GM13977 (cell line): ENCODE results near the gene SETD1B.
"Not testable (repeated sequence)": the region's sequence is repeated elsewhere in the genome, so short reads cannot be mapped to it uniquely, and the experiment has no call there.

Source experiments
- DNase-seq: peaks from one replicate; pipeline ENCODE4 v3.0.0; 2012; ENCODE audit warnings: low spot score
- CTCF ChIP-seq: IDR thresholded peaks from 2 replicates; pipeline ENCODE4 v1.5.1; 2012; ENCODE audit warnings: mild to moderate bottlenecking, control low read depth; ENCODE audit not compliant: insufficient read depth; ENCODE audit errors: extremely low read depth, missing control alignments
- in situ Hi-C: fragments of 300-500 bp; cut with MboI; formaldehyde crosslinking; loops from one replicate; pipeline ENCODE4 v1.12.0; 2022; ENCODE audit warnings: low sequenced_read_pairs, low pct_unique_long_range_greater_than_20kb, mixed read lengths, inconsistent platforms; ENCODE audit not compliant: unreplicated experiment

The SETD1B gene

DNA sequence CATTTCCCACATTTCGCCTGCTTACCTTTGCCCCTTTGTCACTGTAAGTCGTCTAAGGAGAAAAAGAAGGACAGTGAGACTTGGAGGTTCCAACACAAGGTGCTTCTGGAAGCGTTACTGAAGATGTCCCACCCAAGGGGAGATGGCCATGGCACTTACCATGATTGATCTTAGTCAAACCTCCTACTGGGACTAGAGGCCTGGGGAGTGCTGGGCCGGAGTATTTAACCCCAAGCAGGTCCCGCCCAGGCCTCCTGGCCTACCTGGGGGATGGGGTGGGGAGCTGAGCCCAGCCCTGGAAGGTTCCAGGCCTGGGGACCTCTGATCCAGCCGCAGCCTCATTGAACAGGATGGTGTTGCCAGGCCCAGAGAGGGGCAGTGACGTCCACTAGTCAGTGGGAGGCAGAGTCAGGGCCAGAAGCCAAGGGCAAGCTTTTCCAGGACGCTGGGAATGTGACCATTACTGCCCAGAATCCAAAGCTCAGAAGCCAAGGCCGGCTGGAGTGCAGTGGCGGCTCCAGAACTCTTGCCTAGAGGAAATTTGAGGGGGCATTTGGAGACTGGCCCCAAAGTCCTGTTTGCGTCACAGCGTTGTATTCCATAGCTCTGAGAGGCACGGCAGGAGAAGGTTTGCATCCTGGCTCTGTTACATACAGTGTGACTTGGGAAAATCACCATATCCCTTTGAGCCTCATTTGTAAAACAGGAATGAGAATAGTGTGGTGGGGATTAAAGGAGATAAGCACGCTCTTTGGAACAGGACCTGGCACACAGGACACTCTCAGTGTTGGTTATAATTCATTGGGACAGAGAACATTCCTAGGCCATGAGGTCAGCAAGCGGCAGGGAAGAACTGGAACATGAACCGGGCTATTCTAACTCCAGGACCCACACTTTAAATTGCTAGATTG lies 55.1 kb downstream of the SETD1B start, which contains the start of gene HPD:
TSS of gene HPD (minus strand) at position 198 of the 911 bp plus-strand sequence. CDS start at position 162, 36 bp downstream.
- in situ Hi-C loops = no loop called here
- no peak for TF ChIP-seq CTCF
- no peak for DNase-seq

GRCh38 chr12:121860257-121860656 lies 56.4 kb downstream of the SETD1B start:
- DNase-seq = no peak
- no peak for TF ChIP-seq CTCF
- in situ Hi-C loops = no loop called here

GRCh38 chr12:121860699-121861098 lies 56.9 kb downstream of the SETD1B start:
- DNase-seq, in situ Hi-C loops: not testable (repeated sequence)

DNA sequence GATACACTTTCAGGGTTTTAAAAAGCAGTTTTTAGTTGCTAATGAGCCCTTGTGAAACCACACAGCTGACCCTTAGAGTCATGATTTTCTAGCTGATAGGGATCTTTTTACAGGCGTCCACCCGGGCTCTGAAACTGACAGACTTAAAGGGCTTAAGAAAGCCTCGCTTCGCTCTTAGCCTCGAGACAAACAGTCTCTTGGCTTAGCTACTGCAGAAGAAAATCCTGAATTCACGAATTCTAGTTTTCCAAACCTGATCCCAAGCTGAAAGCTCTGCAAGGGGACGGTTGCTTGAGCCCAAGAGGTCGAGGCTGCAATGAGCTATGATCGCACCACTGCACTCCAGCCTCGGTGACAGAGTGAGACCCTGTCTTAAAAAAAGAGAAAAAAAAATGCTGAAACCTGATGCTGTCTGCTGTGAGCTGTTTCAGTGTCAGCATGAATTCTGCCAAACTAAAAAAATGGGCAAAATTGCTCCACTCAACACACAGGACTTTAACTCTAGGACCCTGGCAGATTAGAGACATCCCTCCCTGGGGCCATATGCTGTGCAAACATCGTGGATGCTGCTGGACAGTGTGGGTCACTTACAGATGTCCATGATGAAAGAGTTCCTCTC lies 57.9 kb downstream of the SETD1B start:
- DNase-seq = no peak
- in situ Hi-C loops = no loop called here
- no peak for TF ChIP-seq CTCF

DNA sequence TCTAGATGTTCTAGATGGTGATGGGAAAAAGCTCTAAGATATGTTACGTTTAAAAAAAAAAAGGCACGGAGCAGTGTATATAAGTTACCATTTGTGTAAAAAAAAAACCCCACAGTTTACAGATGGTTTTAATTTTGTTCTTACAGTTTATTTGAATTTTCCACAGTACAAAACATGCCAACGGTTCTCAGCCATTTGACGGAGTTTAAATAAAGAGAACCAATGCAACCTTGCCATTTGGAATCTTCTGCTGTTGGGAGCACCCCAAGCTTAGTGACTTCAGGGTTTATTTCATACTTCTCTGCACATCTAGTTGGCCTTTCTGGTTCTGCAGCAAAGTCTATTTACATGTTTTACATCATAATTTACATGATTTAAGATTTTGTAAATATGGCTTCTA lies 62.5 kb downstream of the SETD1B start:
- no peak for TF ChIP-seq CTCF
- in situ Hi-C loops = no loop called here

DNA sequence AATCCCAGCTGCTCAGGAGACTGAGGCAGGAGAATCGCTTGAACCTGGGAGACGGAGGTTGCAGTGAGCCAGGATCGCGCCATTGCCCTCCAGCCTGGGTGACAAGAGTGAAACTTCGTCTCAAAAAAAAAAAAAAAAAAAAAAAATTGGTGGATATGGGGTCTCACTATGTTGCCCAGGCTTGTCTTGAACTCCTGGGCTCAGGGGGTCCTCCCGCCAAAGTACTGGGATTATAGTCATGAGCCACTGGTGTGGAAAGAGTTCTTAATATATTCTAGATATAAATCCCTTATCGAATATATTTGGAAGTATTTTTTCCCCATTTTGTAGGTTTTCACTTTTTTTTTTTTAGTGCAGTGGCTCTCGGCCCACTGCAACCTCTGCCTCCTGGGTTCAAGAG lies 65.4 kb downstream of the SETD1B start:
- in situ Hi-C loops, DNase-seq: not testable (repeated sequence)

More for the DNA sequence above, 62.5 kb downstream of the SETD1B start:
- DNase-seq = no peak

GRCh38 chr12:121871467-121871866 lies 67.7 kb downstream of the SETD1B start:
- TF ChIP-seq CTCF = no peak
- no peak for DNase-seq
- in situ Hi-C loops = no loop called here
